Temporal lobe (tissue), 2 donors: ENCODE results near the gene TOMM6. TPM values are rescaled to one million over a fixed set of nuclear protein-coding genes. Genes with fewer than 3 reads are reported as not detected.

Source experiments
- small RNA-seq: library from RNA; depleted of rRNA; stranded (forward); fragments of <200 nt; gene quantifications from one replicate; pipeline ENCODE3, GENCODE V24; 2014; ENCODE audit warnings: low replicate concordance
- total RNA-seq: library from RNA; depleted of rRNA; stranded (reverse); fragments of >200 nt; gene quantifications from one replicate; pipeline ENCODE4 v1.2.3, GENCODE V29; 2014

TOMM6 gene
- total RNA-seq, 1 donor from 2014 or later, result 32.2 TPM

Small RNA genes lying within 50 kb of the gene (small RNA-seq; reads per million reads assigned to genes)
- not detected for gene AL365205.2
- gene AL365205.3, result not detected
- not detected for gene RF00393

Other genes with a start within 250 kb of the TOMM6 start
- gene FOXP4, start 241.3 kb upstream of the TOMM6 start, total RNA-seq, result 2.2 TPM
- 8.4 TPM for gene MDFI, start 149.2 kb upstream of the TOMM6 start, total RNA-seq
- gene TFEB, start 52.1 kb upstream of the TOMM6 start, total RNA-seq, result 2.7 TPM
- 0.49 TPM for gene PGC, start 40.3 kb upstream of the TOMM6 start, total RNA-seq
- 10.3 TPM for gene FRS3, start 7.8 kb upstream of the TOMM6 start, total RNA-seq
- 0.49 TPM for gene PRICKLE4, start 6.9 kb upstream of the TOMM6 start, total RNA-seq
- gene USP49, start 107.7 kb downstream of the TOMM6 start, total RNA-seq, result 14.5 TPM
- 13.3 TPM for gene MED20, start 133.4 kb downstream of the TOMM6 start, total RNA-seq
- 11.6 TPM for gene BYSL, start 133.8 kb downstream of the TOMM6 start, total RNA-seq
- 13.0 TPM for gene CCND3, start 154.1 kb downstream of the TOMM6 start, total RNA-seq